GM23338 (cell line): ENCODE measurements around the gene AACS. TPM values are rescaled to one million over a fixed set of nuclear protein-coding genes. Genes with fewer than 3 reads are reported as not detected.

Source experiments
- ATAC-seq: fragments of 200-7000 bp; cut with Tn5 transposase; 3 replicates; pipeline ENCODE4 v1.9.1; 2020
- DNase-seq: peaks from one replicate; pipeline ENCODE4 v3.0.0-alpha.2; 2015; ENCODE audit warnings: low spot score
- H2AFZ ChIP-seq: fragments of 200-600 bp; sonication (generic); 2 replicates; pipeline ENCODE4 v1.8.0; 2016; ENCODE audit warnings: antibody characterized with exemption, mild to moderate bottlenecking, moderate library complexity
- H3F3A ChIP-seq: fragments of 200-600 bp; sonication (generic); replicated peaks from 2 replicates; pipeline ENCODE4 v1.8.0; 2017; ENCODE audit warnings: antibody characterized with exemption, mixed run types, low read depth
- H3K27ac ChIP-seq: fragments of 200-600 bp; sonication (generic); 2 replicates; pipeline ENCODE4 v1.6.1; 2016; ENCODE audit warnings: low read depth
- H3K27me3 ChIP-seq: fragments of 200-600 bp; sonication (generic); 2 replicates; pipeline ENCODE4 v1.8.0; 2016; ENCODE audit warnings: mild to moderate bottlenecking, mixed run types, moderate library complexity; ENCODE audit not compliant: insufficient read depth
- H3K36me3 ChIP-seq: fragments of 200-600 bp; sonication (generic); 2 replicates; pipeline ENCODE4 v1.8.0; 2016; ENCODE audit warnings: mild to moderate bottlenecking; ENCODE audit not compliant: insufficient read depth
- H3K4me1 ChIP-seq: fragments of 200-600 bp; sonication (generic); 2 replicates; pipeline ENCODE4 v1.8.0; 2016; ENCODE audit warnings: mild to moderate bottlenecking, moderate library complexity; ENCODE audit not compliant: insufficient read depth
- H3K4me2 ChIP-seq: fragments of 200-600 bp; sonication (generic); 2 replicates; pipeline ENCODE4 v1.7.1; 2017; ENCODE audit warnings: mixed run types
- H3K4me3 ChIP-seq: fragments of 200-600 bp; sonication (generic); 2 replicates; pipeline ENCODE4 v1.6.1; 2016; ENCODE audit warnings: mixed run types
- H3K79me2 ChIP-seq: fragments of 200-600 bp; sonication (generic); replicated peaks from 2 replicates; pipeline ENCODE4 v1.8.0; 2017; ENCODE audit warnings: mild to moderate bottlenecking; ENCODE audit not compliant: insufficient read depth
- H3K9me2 ChIP-seq: fragments of 200-600 bp; sonication (generic); 2 replicates; pipeline ENCODE4 v1.8.0; 2017; ENCODE audit not compliant: insufficient read depth
- H4K20me1 ChIP-seq: fragments of 200-600 bp; sonication (generic); replicated peaks from 2 replicates; pipeline ENCODE4 v1.8.0; 2017; ENCODE audit warnings: mild to moderate bottlenecking; ENCODE audit not compliant: insufficient read depth
- H3K27ac Mint-ChIP-seq: 2 replicates; pipeline ENCODE4 v1.8.0; 2020; ENCODE audit warnings: inconsistent platforms, mild to moderate bottlenecking, moderate library complexity, mixed read lengths
- H3K27me3 Mint-ChIP-seq: 3 replicates; pipeline ENCODE4 v1.8.0; 2022; ENCODE audit warnings: low read depth, mild to moderate bottlenecking, moderate library complexity, mixed read lengths, inconsistent platforms; ENCODE audit not compliant: insufficient read depth, poor library complexity
- H3K36me3 Mint-ChIP-seq: 3 replicates; pipeline ENCODE4 v1.8.0; 2021; ENCODE audit warnings: low read depth, mild to moderate bottlenecking, inconsistent platforms, moderate library complexity, mixed read lengths
- H3K4me1 Mint-ChIP-seq: 3 replicates; pipeline ENCODE4 v1.8.0; 2020; ENCODE audit warnings: mild to moderate bottlenecking, inconsistent platforms, mixed read lengths
- H3K4me3 Mint-ChIP-seq: 3 replicates; pipeline ENCODE4 v1.8.0; 2021; ENCODE audit warnings: moderate library complexity, mild to moderate bottlenecking, inconsistent platforms, mixed read lengths
- H3K9me3 Mint-ChIP-seq: 3 replicates; pipeline ENCODE4 v1.8.0; 2020; ENCODE audit warnings: moderate library complexity, mild to moderate bottlenecking, inconsistent platforms, mixed read lengths
- CTCF ChIP-seq, 2 experiments: fragments of 200-600 bp in 1 of 2; sonication (generic) in 1 of 2; conservative IDR thresholded peaks; 2 replicates each; pipeline versions ENCODE4 v1.5.1 to v1.6.1; 2016 to 2017; ENCODE audit warnings: antibody characterized with exemption in 2 of 2, low read depth in 2 of 2, mild to moderate bottlenecking in 2 of 2, moderate library complexity in 1 of 2
- ETS1 ChIP-seq: IDR thresholded peaks from 2 replicates; pipeline ENCODE4 v1.6.1; 2016; ENCODE audit warnings: antibody characterized with exemption
- JUNB ChIP-seq: IDR thresholded peaks from one replicate; pipeline ENCODE4 v1.6.1; 2016; ENCODE audit warnings: antibody characterized with exemption; ENCODE audit not compliant: unreplicated experiment
- NANOG ChIP-seq: IDR thresholded peaks from 2 replicates; pipeline ENCODE4 v1.6.1; 2016; ENCODE audit warnings: antibody characterized with exemption, borderline replicate concordance
- POLR2AphosphoS5 ChIP-seq: IDR thresholded peaks from 2 replicates; pipeline ENCODE4 v1.6.1; 2016; ENCODE audit warnings: antibody characterized with exemption, low read depth
- REST ChIP-seq: IDR thresholded peaks from one replicate; pipeline ENCODE4 v1.6.1; 2018; ENCODE audit warnings: antibody characterized with exemption; ENCODE audit not compliant: unreplicated experiment
- ZNF114 ChIP-seq: fragments of 250-450 bp; sonication (Bioruptor Pico); IDR thresholded peaks from 2 replicates; pipeline ENCODE4 v1.5.0; 2020; ENCODE audit warnings: mild to moderate bottlenecking, moderate library complexity
- ZNF331 ChIP-seq: fragments of 250-450 bp; sonication (Bioruptor Pico); IDR thresholded peaks from 2 replicates; pipeline ENCODE4 v1.5.0; 2020; ENCODE audit warnings: low read depth, mild to moderate bottlenecking, moderate library complexity
- ZNF462 ChIP-seq: fragments of 250-450 bp; sonication (Bioruptor Pico); IDR thresholded peaks from 2 replicates; pipeline ENCODE4 v1.5.0; 2020; ENCODE audit warnings: mild to moderate bottlenecking, moderate library complexity
- polyA plus RNA-seq: library from polyadenylated mRNA; unstranded; fragments of >200 nt; fragmentation: Nextera tagmentation; extraction: Ambion mirVana; gene quantifications from 2 replicates; pipeline ENCODE4 v1.2.1, GENCODE V29; 2016
- total RNA-seq: library from RNA; depleted of rRNA; stranded (reverse); fragments of >200 nt; shearing (Covaris generic); gene quantifications from 2 replicates; pipeline ENCODE4 v1.2.3, GENCODE V29; 2014

The AACS gene
- total and polyA plus RNA-seq, 2 experiments from 2014 or later: 31.1 to 64.4 TPM

- TF ChIP-seq JUNB (no peak), CTCF (conservative IDR thresholded peaks at IDR 0.05; ENCODE audit: low read depth in 2 of 2) (no peak), NANOG (no peak)
Measured at GRCh38 chr12:125160281-125160955, 95.2 kb downstream of the AACS start (continued).

GRCh38 chr12:125161712-125162022 is 96.4 kb downstream of the AACS start:
- Histone ChIP-seq H3K27me3 (no peaks in the 10 kb centered on the region), H3K79me2 (no peaks in the 10 kb centered on the region), H3K4me1 (no peaks in the 10 kb centered on the region), H3K4me2 (no peak overlapping the region), H3K4me3 (no peak overlapping the region), H3K36me3 (no peaks in the 10 kb centered on the region), H3F3A (no peaks in the 10 kb centered on the region), H3K27ac (no peak overlapping the region), H2AFZ (peak overlapping the region; percentile 88), H3K9me2 (no peaks in the 10 kb centered on the region; the same call in 1 of the 2 replicates), H4K20me1 (no peaks in the 10 kb centered on the region)
- Mint-ChIP-seq H3K9me3 (peaks cover 10% of the 10 kb centered on the region), H3K4me3 (no peak overlapping the region), H3K4me1 (no peaks in the 10 kb centered on the region), H3K27ac (no peak overlapping the region), H3K36me3 (no peaks in the 10 kb centered on the region; the same call in 2 of the 3 replicates), H3K27me3 (peaks cover 2% of the 10 kb centered on the region)
- DNase-seq: no peak
- ATAC-seq: no peak
- no peak for TF ChIP-seq ZNF462 (CRISPR knock-in tag)
- no peak for TF ChIP-seq ZNF331 (CRISPR knock-in tag)
- no peak for TF ChIP-seq POLR2AphosphoS5
- no peak for TF ChIP-seq ETS1
- no peak for TF ChIP-seq ZNF114 (CRISPR knock-in tag)
- no peak for TF ChIP-seq NANOG
- no peak for TF ChIP-seq CTCF (conservative IDR thresholded peaks at IDR 0.05; ENCODE audit: low read depth in 2 of 2)
- no peak for TF ChIP-seq REST
